Neural progenitor cell (in vitro differentiated cells): Measurements from ENCODE around the gene TET2.

ENCODE experiments used
- EZH2 ChIP-seq: fragments of 200-600 bp; sonication (generic); IDR thresholded peaks from 2 replicates; pipeline ENCODE4 v1.6.1; 2017; ENCODE audit warnings: antibody characterized with exemption, mild to moderate bottlenecking, moderate library complexity
- EZH2phosphoT487 ChIP-seq: fragments of 200-600 bp; sonication (generic); IDR thresholded peaks from 2 replicates; pipeline ENCODE4 v1.6.1; 2017; ENCODE audit warnings: antibody characterized with exemption
- TF ChIP-seq, protein P1 (sequence below): fragments of 200-600 bp; sonication (generic); IDR thresholded peaks from 2 replicates; pipeline ENCODE4 v1.5.1; 2017; ENCODE audit warnings: antibody characterized with exemption, mild to moderate bottlenecking

DNA sequence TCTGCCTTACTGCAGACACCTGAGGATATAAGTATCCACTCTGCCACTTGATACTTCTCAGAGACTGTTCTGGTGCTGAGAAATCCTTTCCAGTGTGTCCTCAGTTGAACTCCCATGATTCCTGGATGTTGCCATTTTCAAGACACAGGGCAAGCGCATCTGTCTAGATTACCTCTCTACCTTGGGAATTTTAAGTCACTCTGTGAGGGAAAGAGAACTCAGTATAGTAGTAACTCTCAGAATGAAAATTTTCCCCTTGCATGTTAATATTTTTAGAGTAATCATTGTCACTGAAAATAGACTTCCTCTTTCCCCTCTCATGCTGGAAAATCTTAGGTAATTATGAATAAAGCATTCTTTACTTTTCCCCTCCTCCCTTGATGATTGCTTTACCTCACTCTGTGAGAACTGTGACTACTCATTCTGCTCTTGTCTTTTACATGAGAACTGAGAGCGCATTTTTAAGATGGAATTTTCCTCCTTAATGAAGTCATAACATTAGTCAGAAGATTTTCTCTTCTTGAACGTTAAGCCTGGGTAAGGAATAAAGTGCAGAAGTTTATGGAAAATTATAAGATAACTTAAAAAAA is 45.0 kb downstream of the TET2 start:
- TF ChIP-seq, protein P1, sequence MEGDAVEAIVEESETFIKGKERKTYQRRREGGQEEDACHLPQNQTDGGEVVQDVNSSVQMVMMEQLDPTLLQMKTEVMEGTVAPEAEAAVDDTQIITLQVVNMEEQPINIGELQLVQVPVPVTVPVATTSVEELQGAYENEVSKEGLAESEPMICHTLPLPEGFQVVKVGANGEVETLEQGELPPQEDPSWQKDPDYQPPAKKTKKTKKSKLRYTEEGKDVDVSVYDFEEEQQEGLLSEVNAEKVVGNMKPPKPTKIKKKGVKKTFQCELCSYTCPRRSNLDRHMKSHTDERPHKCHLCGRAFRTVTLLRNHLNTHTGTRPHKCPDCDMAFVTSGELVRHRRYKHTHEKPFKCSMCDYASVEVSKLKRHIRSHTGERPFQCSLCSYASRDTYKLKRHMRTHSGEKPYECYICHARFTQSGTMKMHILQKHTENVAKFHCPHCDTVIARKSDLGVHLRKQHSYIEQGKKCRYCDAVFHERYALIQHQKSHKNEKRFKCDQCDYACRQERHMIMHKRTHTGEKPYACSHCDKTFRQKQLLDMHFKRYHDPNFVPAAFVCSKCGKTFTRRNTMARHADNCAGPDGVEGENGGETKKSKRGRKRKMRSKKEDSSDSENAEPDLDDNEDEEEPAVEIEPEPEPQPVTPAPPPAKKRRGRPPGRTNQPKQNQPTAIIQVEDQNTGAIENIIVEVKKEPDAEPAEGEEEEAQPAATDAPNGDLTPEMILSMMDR, result no peak
- no peak for TF ChIP-seq EZH2
- no peak for TF ChIP-seq EZH2phosphoT487
